Measurements from ENCODE around the gene TLK1.

DNA sequence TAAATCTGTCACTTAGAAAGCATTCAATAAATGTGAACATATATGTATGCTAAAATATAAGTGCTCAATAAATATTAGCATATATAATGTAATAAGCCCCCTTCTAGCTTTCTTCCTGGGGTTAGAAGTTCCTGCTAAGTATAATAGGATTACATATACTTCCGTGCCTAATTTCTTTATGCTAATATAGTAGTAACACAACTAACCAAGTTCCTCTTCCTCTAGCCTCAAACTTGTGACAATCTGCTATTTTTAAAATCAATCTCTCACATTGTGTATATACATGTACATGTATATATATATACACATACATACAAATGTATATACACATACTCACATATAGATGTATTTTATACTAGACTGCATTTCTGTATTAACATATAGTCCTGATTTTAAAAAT lies 32.2 kb downstream of the TLK1 start:
- TF ChIP-seq, protein P1, sequence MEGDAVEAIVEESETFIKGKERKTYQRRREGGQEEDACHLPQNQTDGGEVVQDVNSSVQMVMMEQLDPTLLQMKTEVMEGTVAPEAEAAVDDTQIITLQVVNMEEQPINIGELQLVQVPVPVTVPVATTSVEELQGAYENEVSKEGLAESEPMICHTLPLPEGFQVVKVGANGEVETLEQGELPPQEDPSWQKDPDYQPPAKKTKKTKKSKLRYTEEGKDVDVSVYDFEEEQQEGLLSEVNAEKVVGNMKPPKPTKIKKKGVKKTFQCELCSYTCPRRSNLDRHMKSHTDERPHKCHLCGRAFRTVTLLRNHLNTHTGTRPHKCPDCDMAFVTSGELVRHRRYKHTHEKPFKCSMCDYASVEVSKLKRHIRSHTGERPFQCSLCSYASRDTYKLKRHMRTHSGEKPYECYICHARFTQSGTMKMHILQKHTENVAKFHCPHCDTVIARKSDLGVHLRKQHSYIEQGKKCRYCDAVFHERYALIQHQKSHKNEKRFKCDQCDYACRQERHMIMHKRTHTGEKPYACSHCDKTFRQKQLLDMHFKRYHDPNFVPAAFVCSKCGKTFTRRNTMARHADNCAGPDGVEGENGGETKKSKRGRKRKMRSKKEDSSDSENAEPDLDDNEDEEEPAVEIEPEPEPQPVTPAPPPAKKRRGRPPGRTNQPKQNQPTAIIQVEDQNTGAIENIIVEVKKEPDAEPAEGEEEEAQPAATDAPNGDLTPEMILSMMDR (IDR thresholded peaks at IDR 0.05), result no peak
- TF ChIP-seq POLR2A (IDR thresholded peaks at IDR 0.05), result no peak
